PC-3 (cell line): Measurements from ENCODE around the gene CMSS1.

Experiments
- EZH2phosphoT487 ChIP-seq: fragments of 300-600 bp; sonication (generic); IDR thresholded peaks from 2 replicates; pipeline ENCODE4 v1.6.1; 2018; ENCODE audit warnings: mild to moderate bottlenecking, antibody characterized with exemption, low read length, borderline replicate concordance
- TF ChIP-seq, protein P1 (sequence below): fragments of 300-600 bp; sonication (generic); conservative IDR thresholded peaks from 2 replicates; pipeline ENCODE4 v1.5.1; 2017; ENCODE audit warnings: antibody characterized with exemption, low read depth, mild to moderate bottlenecking, low read length

GRCh38 chr3:100099621-100100020 is 282.0 kb downstream of the CMSS1 start:
- TF ChIP-seq EZH2phosphoT487: no peak
- TF ChIP-seq, protein P1, sequence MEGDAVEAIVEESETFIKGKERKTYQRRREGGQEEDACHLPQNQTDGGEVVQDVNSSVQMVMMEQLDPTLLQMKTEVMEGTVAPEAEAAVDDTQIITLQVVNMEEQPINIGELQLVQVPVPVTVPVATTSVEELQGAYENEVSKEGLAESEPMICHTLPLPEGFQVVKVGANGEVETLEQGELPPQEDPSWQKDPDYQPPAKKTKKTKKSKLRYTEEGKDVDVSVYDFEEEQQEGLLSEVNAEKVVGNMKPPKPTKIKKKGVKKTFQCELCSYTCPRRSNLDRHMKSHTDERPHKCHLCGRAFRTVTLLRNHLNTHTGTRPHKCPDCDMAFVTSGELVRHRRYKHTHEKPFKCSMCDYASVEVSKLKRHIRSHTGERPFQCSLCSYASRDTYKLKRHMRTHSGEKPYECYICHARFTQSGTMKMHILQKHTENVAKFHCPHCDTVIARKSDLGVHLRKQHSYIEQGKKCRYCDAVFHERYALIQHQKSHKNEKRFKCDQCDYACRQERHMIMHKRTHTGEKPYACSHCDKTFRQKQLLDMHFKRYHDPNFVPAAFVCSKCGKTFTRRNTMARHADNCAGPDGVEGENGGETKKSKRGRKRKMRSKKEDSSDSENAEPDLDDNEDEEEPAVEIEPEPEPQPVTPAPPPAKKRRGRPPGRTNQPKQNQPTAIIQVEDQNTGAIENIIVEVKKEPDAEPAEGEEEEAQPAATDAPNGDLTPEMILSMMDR: no peak
